GM12873 (cell line): ENCODE data around the gene SULT1E1.

Source experiments
- TF ChIP-seq, protein P1 (sequence below): IDR thresholded peaks from 2 replicates; pipeline ENCODE4 v1.5.1; 2012; ENCODE audit warnings: low read depth, mild to moderate bottlenecking, moderate library complexity, low read length, control low read depth; ENCODE audit not compliant: insufficient read depth; ENCODE audit errors: missing control alignments

The SULT1E1 gene

GRCh38 chr4:69823481-69824186 is 36.3 kb downstream of the SULT1E1 start:
- TF ChIP-seq, protein P1, sequence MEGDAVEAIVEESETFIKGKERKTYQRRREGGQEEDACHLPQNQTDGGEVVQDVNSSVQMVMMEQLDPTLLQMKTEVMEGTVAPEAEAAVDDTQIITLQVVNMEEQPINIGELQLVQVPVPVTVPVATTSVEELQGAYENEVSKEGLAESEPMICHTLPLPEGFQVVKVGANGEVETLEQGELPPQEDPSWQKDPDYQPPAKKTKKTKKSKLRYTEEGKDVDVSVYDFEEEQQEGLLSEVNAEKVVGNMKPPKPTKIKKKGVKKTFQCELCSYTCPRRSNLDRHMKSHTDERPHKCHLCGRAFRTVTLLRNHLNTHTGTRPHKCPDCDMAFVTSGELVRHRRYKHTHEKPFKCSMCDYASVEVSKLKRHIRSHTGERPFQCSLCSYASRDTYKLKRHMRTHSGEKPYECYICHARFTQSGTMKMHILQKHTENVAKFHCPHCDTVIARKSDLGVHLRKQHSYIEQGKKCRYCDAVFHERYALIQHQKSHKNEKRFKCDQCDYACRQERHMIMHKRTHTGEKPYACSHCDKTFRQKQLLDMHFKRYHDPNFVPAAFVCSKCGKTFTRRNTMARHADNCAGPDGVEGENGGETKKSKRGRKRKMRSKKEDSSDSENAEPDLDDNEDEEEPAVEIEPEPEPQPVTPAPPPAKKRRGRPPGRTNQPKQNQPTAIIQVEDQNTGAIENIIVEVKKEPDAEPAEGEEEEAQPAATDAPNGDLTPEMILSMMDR: peak; percentile 62

DNA sequence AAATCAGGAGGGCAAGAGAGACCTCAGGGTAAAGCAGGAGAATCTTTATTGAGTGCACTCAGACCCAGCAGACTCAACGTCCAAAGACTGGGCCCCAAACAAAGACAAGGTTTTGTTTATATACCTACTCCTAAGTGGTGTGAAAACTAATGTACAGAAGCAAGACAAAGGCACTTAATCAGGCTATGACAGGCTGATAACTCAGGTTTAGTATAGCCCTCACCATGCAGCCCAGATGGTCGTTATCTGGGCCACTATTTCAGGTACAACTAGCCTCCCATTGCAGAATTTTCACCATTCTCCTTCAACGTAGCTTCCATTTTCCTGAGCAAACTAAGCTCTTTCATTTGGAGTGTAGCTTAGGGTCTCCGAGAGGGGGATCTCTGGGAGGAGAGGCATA is 36.9 kb downstream of the SULT1E1 start:
- TF ChIP-seq, protein P1: no peak

DNA sequence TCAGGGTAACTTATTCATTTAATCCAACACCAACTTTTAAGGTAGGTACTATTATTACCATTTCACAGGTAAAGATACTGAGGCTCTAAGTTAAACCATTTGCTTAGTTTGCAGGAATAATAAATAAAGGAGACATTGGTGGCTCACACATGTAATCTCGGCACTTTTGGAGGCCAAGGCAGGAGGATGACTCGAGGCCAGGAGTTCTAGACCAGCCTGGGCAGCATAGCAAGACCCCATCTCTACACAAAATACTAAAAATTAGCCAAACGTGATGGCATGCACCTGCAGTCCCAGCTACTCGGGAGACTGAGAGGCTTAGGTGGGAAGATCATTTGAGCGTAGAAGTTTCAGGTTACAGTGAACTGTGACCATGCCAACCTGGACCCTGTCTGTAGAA is 37.7 kb downstream of the SULT1E1 start:
- TF ChIP-seq, protein P1: no peak

DNA sequence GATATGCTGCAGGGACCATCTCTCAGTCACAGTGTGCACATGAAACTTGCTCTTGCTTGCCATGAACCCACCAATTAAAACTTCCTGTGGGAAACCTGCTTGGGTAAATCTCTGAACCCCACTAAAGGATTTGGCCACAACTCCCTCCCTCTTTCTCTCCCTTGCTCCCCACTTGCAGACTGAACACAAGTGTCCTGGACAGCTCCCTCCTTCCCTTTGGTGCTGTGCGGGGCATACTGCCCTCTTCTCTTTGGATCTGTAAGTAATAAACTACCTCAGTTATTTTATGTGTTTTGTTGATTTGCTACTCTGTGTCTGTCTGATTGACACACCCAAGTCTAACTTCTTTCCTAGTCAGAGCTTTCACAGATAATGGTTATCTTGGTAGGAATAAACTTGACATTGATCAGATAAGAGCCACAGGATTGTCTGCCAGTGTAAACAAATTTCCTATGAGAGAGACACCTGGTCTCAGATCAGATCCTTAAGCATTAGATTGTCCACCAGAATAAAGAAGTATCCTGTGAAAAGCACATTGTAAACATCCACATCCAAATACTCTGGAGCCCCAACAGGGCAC is 41.8 kb downstream of the SULT1E1 start:
- TF ChIP-seq, protein P1: no peak

DNA sequence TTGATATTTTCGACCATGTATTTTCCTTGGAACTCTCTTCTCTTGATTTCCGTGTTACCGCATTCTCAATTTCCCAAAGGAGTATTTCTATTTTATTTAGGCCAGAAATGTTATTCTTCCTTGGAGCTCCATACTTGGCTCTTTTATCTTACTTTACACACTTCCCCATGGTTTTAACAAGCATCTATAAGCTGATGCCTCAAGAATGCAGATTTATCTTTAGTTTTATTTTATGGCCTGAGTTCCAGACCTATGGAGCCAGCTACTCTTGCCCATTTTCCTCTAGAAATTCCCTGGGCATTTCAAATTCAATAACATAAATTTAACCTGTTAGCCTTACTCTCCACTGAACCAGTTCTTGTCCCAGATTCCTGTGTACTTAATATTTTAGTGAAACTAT is 43.7 kb downstream of the SULT1E1 start:
- TF ChIP-seq, protein P1: no peak

DNA sequence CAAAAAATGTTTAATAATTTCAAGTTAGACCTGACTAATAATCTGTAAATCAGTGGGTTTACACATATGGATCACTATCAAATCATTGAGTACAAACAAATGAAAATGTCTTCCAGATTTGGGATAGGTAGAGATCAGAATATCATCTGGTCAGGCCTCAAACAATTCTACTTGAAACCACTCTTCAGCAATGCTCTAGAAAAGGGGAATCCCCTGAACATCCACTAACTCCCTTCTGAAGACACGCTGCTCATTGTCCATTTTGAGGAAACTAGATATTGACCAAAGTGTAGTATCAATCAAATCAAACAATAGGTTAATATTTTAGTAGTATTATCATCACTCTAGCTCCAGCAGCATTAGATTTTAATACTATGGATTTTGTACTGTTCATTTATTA is 46.3 kb downstream of the SULT1E1 start:
- TF ChIP-seq, protein P1: no peak

GRCh38 chr4:69811166-69811565 is 48.8 kb downstream of the SULT1E1 start:
- TF ChIP-seq, protein P1: no peak
